Fibroblast of lung (primary cell): Measurements from ENCODE around the gene HOXB5. TPM values are rescaled to one million over a fixed set of nuclear protein-coding genes. Genes with fewer than 3 reads are reported as not detected.

Experiments
- DNase-seq, 2 donors: peaks; one replicate each; pipeline versions ENCODE4 v3.0.0 to v3.0.0-alpha.2; 2010; ENCODE audit warnings: low read depth in 2 of 2
- H2AFZ ChIP-seq: 2 replicates; pipeline ENCODE4 v1.5.1; 2012; ENCODE audit warnings: low read length, control low read depth, inconsistent platforms
- H3K27ac ChIP-seq: 2 replicates; pipeline ENCODE4 v1.5.1; 2011; ENCODE audit warnings: low read length, control low read depth; ENCODE audit not compliant: insufficient read depth
- H3K27me3 ChIP-seq: 2 replicates; pipeline ENCODE4 v1.5.1; 2011; ENCODE audit warnings: mild to moderate bottlenecking, low read length; ENCODE audit not compliant: control insufficient read depth, insufficient read depth
- H3K36me3 ChIP-seq: 2 replicates; pipeline ENCODE4 v1.5.1; 2011; ENCODE audit warnings: low read length; ENCODE audit not compliant: control insufficient read depth, insufficient read depth
- H3K4me1 ChIP-seq: 2 replicates; pipeline ENCODE4 v1.5.1; 2011; ENCODE audit warnings: low read length; ENCODE audit not compliant: control insufficient read depth, insufficient read depth; ENCODE audit errors: extremely low read depth
- H3K4me2 ChIP-seq: 2 replicates; pipeline ENCODE4 v1.5.1; 2011; ENCODE audit warnings: low read length, control low read depth; ENCODE audit not compliant: insufficient read depth; ENCODE audit errors: extremely low read depth
- H3K4me3 ChIP-seq, 4 experiments: fragments of 200-600 bp in 1 of 4; sonication (generic) in 1 of 4; replicated peaks in 1 of 4; 2 replicates each; pipeline ENCODE4 v1.5.1; 2011 to 2016; ENCODE audit warnings: low read length in 4 of 4, low read depth in 3 of 4, mild to moderate bottlenecking in 3 of 4, control low read depth in 2 of 4, inconsistent platforms in 1 of 4, mixed read lengths in 1 of 4; ENCODE audit not compliant: insufficient read depth in 1 of 4; ENCODE audit errors: control extremely low read depth in 1 of 4
- H3K79me2 ChIP-seq: 2 replicates; pipeline ENCODE4 v1.5.1; 2012; ENCODE audit warnings: mild to moderate bottlenecking, low read length, inconsistent platforms; ENCODE audit not compliant: control insufficient read depth, insufficient read depth
- H3K9ac ChIP-seq: 2 replicates; pipeline ENCODE4 v1.5.1; 2011; ENCODE audit warnings: mild to moderate bottlenecking, low read length, control low read depth; ENCODE audit not compliant: insufficient read depth
- H3K9me3 ChIP-seq: 2 replicates; pipeline ENCODE4 v1.5.1; 2012; ENCODE audit warnings: low read depth, low read length; ENCODE audit not compliant: control insufficient read depth, insufficient read depth
- H4K20me1 ChIP-seq: 2 replicates; pipeline ENCODE4 v1.5.1; 2011; ENCODE audit warnings: low read length; ENCODE audit not compliant: control insufficient read depth, insufficient read depth; ENCODE audit errors: extremely low read depth
- CTCF ChIP-seq, 2 donors: IDR thresholded peaks in 1 of 2; conservative IDR thresholded peaks in 1 of 2; 1 replicate in 1 of 2; 2 replicates in 1 of 2; pipeline ENCODE4 v1.5.1; 2011 to 2012; ENCODE audit warnings: low read length in 2 of 2, control low read depth in 1 of 2, inconsistent platforms in 1 of 2, low read depth in 1 of 2, mild to moderate bottlenecking in 1 of 2
- EZH2 ChIP-seq: IDR thresholded peaks from 2 replicates; pipeline ENCODE4 v1.5.1; 2012; ENCODE audit warnings: low read length, control low read depth, mild to moderate bottlenecking; ENCODE audit errors: missing control alignments
- polyA plus RNA-seq, 2 donors: library from polyadenylated mRNA; depleted of rRNA in 1 of 2; stranded (reverse) in 1 of 2; unstranded in 1 of 2; fragments of >200 nt; gene quantifications; 2 replicates each; pipeline ENCODE4 v1.2.1, GENCODE V29; 2011 to 2012; ENCODE audit warnings: missing spikeins in 1 of 2
- total RNA-seq: library from RNA; depleted of rRNA; stranded (reverse); fragments of >200 nt; gene quantifications from 2 replicates; pipeline ENCODE4 v1.2.1, GENCODE V29; 2014

Gene HOXB5
- total and polyA plus RNA-seq, 2 donors (not counting 1 experiment from before 2014, with no cell fraction given), result 2.1 to 9.4 TPM

GRCh38 chr17:48639136-48639535 is 45.6 kb upstream of the HOXB5 start:
- no peaks in the 10 kb centered on the region for H3K79me2 ChIP-seq
- no peak overlapping the region for H3K4me2 ChIP-seq
- TF ChIP-seq EZH2 (peak; percentile 17), CTCF (conservative IDR thresholded peaks at IDR 0.05 in 1 of 2, IDR thresholded peaks at IDR 0.05 in 1 of 2; ENCODE audit: low read depth in 1 of 2, low read length in 2 of 2) (no peak)
- H3K27ac ChIP-seq, result no peak overlapping the region
- H2AFZ ChIP-seq, result no peak overlapping the region
- no peaks in the 10 kb centered on the region for H3K36me3 ChIP-seq
- H3K4me3 ChIP-seq, result no peak overlapping the region
- no peak overlapping the region for H3K9ac ChIP-seq
- H3K9me3 ChIP-seq, result no peaks in the 10 kb centered on the region
- no peaks in the 10 kb centered on the region for H3K4me1 ChIP-seq
- no peak for DNase-seq
- peaks cover 94% of the 10 kb centered on the region for H3K27me3 ChIP-seq
- H4K20me1 ChIP-seq, result no peaks in the 10 kb centered on the region

DNA sequence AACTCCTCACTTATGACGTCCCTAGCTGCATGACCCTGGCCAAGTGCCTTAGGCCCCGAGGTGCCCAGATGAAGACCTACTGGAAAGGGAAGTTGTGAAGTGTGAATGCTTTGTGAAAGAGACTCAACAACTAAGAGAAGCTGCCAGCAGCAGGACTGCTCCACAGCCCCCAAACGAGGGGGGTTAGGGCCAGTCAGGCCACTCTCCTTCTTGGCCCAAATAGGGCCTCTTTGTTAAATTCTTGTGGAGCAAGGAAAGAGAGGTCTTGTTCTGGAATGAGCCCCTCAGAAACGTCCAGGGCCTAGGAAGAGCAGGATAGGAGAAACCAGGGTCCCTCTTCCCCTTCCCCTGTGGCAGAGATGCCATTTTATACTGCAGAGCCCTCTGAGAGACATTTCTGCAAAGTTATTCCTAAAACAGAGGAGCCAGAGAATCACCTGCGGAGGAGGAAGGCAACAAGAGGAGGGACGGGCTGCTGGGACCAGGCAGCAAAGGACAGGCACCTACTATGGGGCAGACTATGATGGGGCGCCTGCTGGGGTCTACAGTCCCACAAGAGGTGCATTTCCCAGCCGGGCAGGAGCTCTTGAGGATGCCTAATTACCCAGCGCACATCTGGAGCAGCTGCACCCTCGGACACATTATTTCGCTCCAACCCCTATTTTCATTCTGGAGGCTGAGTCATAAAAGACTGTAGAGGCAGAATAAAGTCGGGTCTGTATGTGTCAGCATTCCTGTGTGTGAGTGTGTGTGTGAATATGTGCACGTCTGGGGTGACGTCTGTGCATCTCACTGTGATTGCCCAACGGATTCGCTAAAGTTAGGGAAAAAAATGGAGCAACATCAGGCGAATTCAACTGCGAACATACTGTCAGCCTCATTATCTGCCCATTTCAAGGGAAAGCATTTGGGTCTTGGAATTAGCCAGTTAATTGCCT is 44.0 kb upstream of the HOXB5 start:
- Histone ChIP-seq H3K9me3 (no peaks in the 10 kb centered on the region), H4K20me1 (no peaks in the 10 kb centered on the region), H3K79me2 (no peaks in the 10 kb centered on the region), H3K36me3 (no peaks in the 10 kb centered on the region), H3K27ac (no peak overlapping the region), H2AFZ (no peak overlapping the region), H3K9ac (no peak overlapping the region), H3K4me3 (no peak overlapping the region), H3K27me3 (peaks cover 94% of the 10 kb centered on the region), H3K4me2 (no peak overlapping the region), H3K4me1 (no peaks in the 10 kb centered on the region)
- peak; percentile 68 to 72 for DNase-seq
- TF ChIP-seq EZH2, result no peak
- no peak for TF ChIP-seq CTCF (conservative IDR thresholded peaks at IDR 0.05 in 1 of 2, IDR thresholded peaks at IDR 0.05 in 1 of 2; ENCODE audit: low read depth in 1 of 2, low read length in 2 of 2)

GRCh38 chr17:48636177-48637018 is 42.8 kb upstream of the HOXB5 start:
- Histone ChIP-seq H3K4me2 (peak overlapping the region; percentile 18), H3K36me3 (no peaks in the 10 kb centered on the region), H3K79me2 (no peaks in the 10 kb centered on the region), H2AFZ (no peak overlapping the region), H3K9me3 (no peaks in the 10 kb centered on the region), H4K20me1 (no peaks in the 10 kb centered on the region), H3K4me3 (no peak overlapping the region), H3K27me3 (peaks cover 95% of the 10 kb centered on the region), H3K9ac (no peak overlapping the region), H3K4me1 (no peaks in the 10 kb centered on the region), H3K27ac (no peak overlapping the region)
- peak; percentile 64 for TF ChIP-seq EZH2
- TF ChIP-seq CTCF (conservative IDR thresholded peaks at IDR 0.05 in 1 of 2, IDR thresholded peaks at IDR 0.05 in 1 of 2; ENCODE audit: low read depth in 1 of 2, low read length in 2 of 2), result peak; percentile 20 to 56
- DNase-seq, result peak; percentile 41 to 59
